ENCODE measurements around the gene TGOLN2.

The TGOLN2 gene

GRCh38 chr2:85307527-85307897 is 20.3 kb downstream of the TGOLN2 start:
- DNase-seq, result no peak

- no peak for DNase-seq
These were observed 23.8 kb downstream of the TGOLN2 start for GRCh38 chr2:85303780-85304531.

GRCh38 chr2:85302121-85302520 is 25.7 kb downstream of the TGOLN2 start:
- DNase-seq, result no peak

GRCh38 chr2:85291425-85292023 is 36.3 kb downstream of the TGOLN2 start:
- DNase-seq, result no peak

GRCh38 chr2:85288244-85288725 is 39.5 kb downstream of the TGOLN2 start:
- no peak for DNase-seq

GRCh38 chr2:85287721-85288120 is 40.1 kb downstream of the TGOLN2 start:
- no peak for DNase-seq

GRCh38 chr2:85286918-85287317 is 40.9 kb downstream of the TGOLN2 start:
- no peak for DNase-seq

GRCh38 chr2:85283641-85284040 is 44.1 kb downstream of the TGOLN2 start:
- DNase-seq, result no peak

GRCh38 chr2:85282914-85283313 is 44.9 kb downstream of the TGOLN2 start:
- DNase-seq, result no peak

- no peak for DNase-seq
These were observed 46.2 kb downstream of the TGOLN2 start for GRCh38 chr2:85281553-85281952.

GRCh38 chr2:85278361-85278760 is 49.4 kb downstream of the TGOLN2 start:
- no peak for DNase-seq

- no peak for DNase-seq
These were observed 50.2 kb downstream of the TGOLN2 start for GRCh38 chr2:85277416-85278158.

GRCh38 chr2:85276571-85277118 is 51.1 kb downstream of the TGOLN2 start:
- DNase-seq, result no peak

GRCh38 chr2:85275984-85276540 is 51.7 kb downstream of the TGOLN2 start:
- DNase-seq, result no peak

GRCh38 chr2:85273738-85274731 is 53.8 kb downstream of the TGOLN2 start:
- no peak for DNase-seq

- DNase-seq, result no peak
These were observed 55.4 kb downstream of the TGOLN2 start for GRCh38 chr2:85272357-85272756.

- DNase-seq, result no peak
These were observed 57.8 kb downstream of the TGOLN2 start for GRCh38 chr2:85269959-85270358.

Data from midbrain (tissue), 1 donor.